Activated T-helper 2 cell treated with anti-CD3 and anti-CD28 coated beads, Interferon-gamma antibody, Interleukin-2, Interleukin-4, amounts not matched to agents 10 μg/mL and 5 μg/mL and 100 μg/mL, durations not matched to agents 14 hours and 24 hours and 36 hours (primary cell): ENCODE measurements around the gene AOC2. TPM values are rescaled to one million over a fixed set of nuclear protein-coding genes. Genes with fewer than 3 reads are reported as not detected.
"Not testable (repeated sequence)": the region's sequence is repeated elsewhere in the genome, so short reads cannot be mapped to it uniquely, and the experiment has no call there.

Source experiments
- DNase-seq: peaks from one replicate; pipeline ENCODE4 v3.0.0; 2021; ENCODE audit warnings: low spot score
- H3K27ac Mint-ChIP-seq: one replicate; pipeline ENCODE4 v1.8.0; 2021; ENCODE audit warnings: mixed read lengths
- H3K27me3 Mint-ChIP-seq: one replicate; pipeline ENCODE4 v1.8.0; 2021; ENCODE audit warnings: low read depth, mixed read lengths
- H3K36me3 Mint-ChIP-seq: one replicate; pipeline ENCODE4 v1.8.0; 2021; ENCODE audit warnings: low read depth, mixed read lengths
- H3K4me1 Mint-ChIP-seq: one replicate; pipeline ENCODE4 v1.8.0; 2021; ENCODE audit warnings: low read depth, mixed read lengths
- H3K4me3 Mint-ChIP-seq: one replicate; pipeline ENCODE4 v1.8.0; 2021; ENCODE audit warnings: low read depth, mild to moderate bottlenecking, moderate library complexity, mixed read lengths
- H3K9me3 Mint-ChIP-seq: one replicate; pipeline ENCODE4 v1.8.0; 2021; ENCODE audit warnings: mixed read lengths
- intact Hi-C: fragments of 100-400 bp; cut with micrococcal nuclease; formaldehyde crosslinking; loops from one replicate; pipeline ENCODE4 v1.15.1; 2023
- total RNA-seq: library from RNA; stranded (reverse); gene quantifications from 2 replicates; pipeline ENCODE4 v1.2.3, GENCODE V29; 2022

Gene AOC2
- total RNA-seq, 1 donor from 2014 or later: 3.2 TPM

- H3K9me3 Mint-ChIP-seq, H3K4me1 Mint-ChIP-seq, intact Hi-C loops, DNase-seq, H3K27ac Mint-ChIP-seq, H3K27me3 Mint-ChIP-seq, H3K36me3 Mint-ChIP-seq, H3K4me3 Mint-ChIP-seq: not testable (repeated sequence)
Observed at GRCh38 chr17:42885806-42886205, 41.4 kb downstream of the AOC2 start.

- no peak for DNase-seq
Observed at GRCh38 chr17:42886283-42887176, 42.1 kb downstream of the AOC2 start.

GRCh38 chr17:42889809-42890208, 45.4 kb downstream of the AOC2 start:
- H3K27me3 Mint-ChIP-seq: peaks cover 20% of the 10 kb centered on the region
- H3K4me3 Mint-ChIP-seq: no peak overlapping the region
- H3K9me3 Mint-ChIP-seq: no peaks in the 10 kb centered on the region
- H3K4me1 Mint-ChIP-seq: peaks cover 3% of the 10 kb centered on the region
- DNase-seq: no peak
- no peak overlapping the region for H3K27ac Mint-ChIP-seq
- intact Hi-C loops: no loop called here
- H3K36me3 Mint-ChIP-seq: no peaks in the 10 kb centered on the region

More at GRCh38 chr17:42886283-42887176, 42.1 kb downstream of the AOC2 start:
- H3K9me3 Mint-ChIP-seq: no peaks in the 10 kb centered on the region
- no peak overlapping the region for H3K4me3 Mint-ChIP-seq
- intact Hi-C loops: no loop called here
- H3K27me3 Mint-ChIP-seq: peaks cover 6% of the 10 kb centered on the region
- H3K27ac Mint-ChIP-seq: no peak overlapping the region
- no peaks in the 10 kb centered on the region for H3K4me1 Mint-ChIP-seq
- H3K36me3 Mint-ChIP-seq: no peaks in the 10 kb centered on the region

- intact Hi-C loops: no loop called here
- Mint-ChIP-seq H3K36me3 (no peaks in the 10 kb centered on the region), H3K27me3 (peaks cover 16% of the 10 kb centered on the region), H3K4me3 (no peak overlapping the region), H3K4me1 (peaks cover 3% of the 10 kb centered on the region), H3K9me3 (no peaks in the 10 kb centered on the region), H3K27ac (no peak overlapping the region)
- no peak for DNase-seq
Observed at GRCh38 chr17:42891539-42892152, 47.3 kb downstream of the AOC2 start.

GRCh38 chr17:42893359-42893758, 49.0 kb downstream of the AOC2 start:
- Mint-ChIP-seq H3K27me3 (peaks cover 18% of the 10 kb centered on the region), H3K27ac (no peak overlapping the region), H3K4me1 (peaks cover 3% of the 10 kb centered on the region), H3K4me3 (no peak overlapping the region), H3K36me3 (no peaks in the 10 kb centered on the region), H3K9me3 (no peaks in the 10 kb centered on the region)
- intact Hi-C loops: no loop called here
- no peak for DNase-seq

- no peak overlapping the region for H3K27ac Mint-ChIP-seq
- no peak overlapping the region for H3K4me3 Mint-ChIP-seq
- intact Hi-C loops: no loop called here
- no peaks in the 10 kb centered on the region for H3K9me3 Mint-ChIP-seq
- no peak for DNase-seq
- peaks cover 18% of the 10 kb centered on the region for H3K27me3 Mint-ChIP-seq
- H3K4me1 Mint-ChIP-seq: peaks cover 3% of the 10 kb centered on the region
- H3K36me3 Mint-ChIP-seq: no peaks in the 10 kb centered on the region
Observed at GRCh38 chr17:42894283-42895184, 50.2 kb downstream of the AOC2 start.

- intact Hi-C loops: no loop called here
- no peaks in the 10 kb centered on the region for H3K36me3 Mint-ChIP-seq
- H3K4me3 Mint-ChIP-seq: no peak overlapping the region
- peaks cover 18% of the 10 kb centered on the region for H3K27me3 Mint-ChIP-seq
- peaks cover 3% of the 10 kb centered on the region for H3K4me1 Mint-ChIP-seq
- no peak for DNase-seq
- H3K27ac Mint-ChIP-seq: no peak overlapping the region
- no peaks in the 10 kb centered on the region for H3K9me3 Mint-ChIP-seq
Observed at GRCh38 chr17:42895185-42895555, 50.8 kb downstream of the AOC2 start.

GRCh38 chr17:42898147-42898811, 53.9 kb downstream of the AOC2 start:
- Mint-ChIP-seq H3K27ac (no peak overlapping the region), H3K36me3 (no peaks in the 10 kb centered on the region), H3K4me1 (peaks cover 3% of the 10 kb centered on the region), H3K27me3 (peaks cover 19% of the 10 kb centered on the region), H3K4me3 (no peak overlapping the region), H3K9me3 (no peaks in the 10 kb centered on the region)
- DNase-seq: no peak
- intact Hi-C loops: no loop called here

- H3K9me3 Mint-ChIP-seq, DNase-seq, H3K4me1 Mint-ChIP-seq, H3K27ac Mint-ChIP-seq, H3K4me3 Mint-ChIP-seq, H3K27me3 Mint-ChIP-seq, H3K36me3 Mint-ChIP-seq, intact Hi-C loops: not testable (repeated sequence)
Observed at GRCh38 chr17:42899981-42900380, 55.6 kb downstream of the AOC2 start.

Other genes starting within 250 kb of the AOC2 start
- 37.7 and 39.0 TPM in 2 replicates for gene RETREG3, start 235.2 kb upstream of the AOC2 start, total RNA-seq
- 85.5 and 94.9 TPM in 2 replicates for gene TUBG1, start 234.9 kb upstream of the AOC2 start, total RNA-seq
- 12.2 and 12.6 TPM in 2 replicates for gene TUBG2, start 185.3 kb upstream of the AOC2 start, total RNA-seq
- 0.57 and 1.0 TPM in 2 replicates for gene PLEKHH3, start 167.6 kb upstream of the AOC2 start, total RNA-seq
- gene CCR10, start 162.7 kb upstream of the AOC2 start, total RNA-seq: 0.16 and 0.23 TPM in 2 replicates
- gene CNTNAP1, start 162.0 kb upstream of the AOC2 start, total RNA-seq: 1.3 and 2.4 TPM in 2 replicates
- gene EZH1, start 99.5 kb upstream of the AOC2 start, total RNA-seq: 36.1 and 37.1 TPM in 2 replicates
- gene RAMP2, start 83.4 kb upstream of the AOC2 start, total RNA-seq: not detected in 2 replicates
- 88.8 and 90.4 TPM in 2 replicates for gene VPS25, start 71.1 kb upstream of the AOC2 start, total RNA-seq
- gene WNK4, start 64.0 kb upstream of the AOC2 start, total RNA-seq: 0.16 and 0.28 TPM in 2 replicates
- 51.2 and 51.7 TPM in 2 replicates for gene COA3, start 45.9 kb upstream of the AOC2 start, total RNA-seq
- gene CNTD1, start 45.7 kb upstream of the AOC2 start, total RNA-seq: 0.09 TPM in 1 of 2 replicates, not detected in the other
- gene BECN1, start 20.3 kb upstream of the AOC2 start, total RNA-seq: 97.2 and 104 TPM in 2 replicates
- gene PSME3, start 11.2 kb upstream of the AOC2 start, total RNA-seq: 172 TPM in 2 replicates
- gene AOC3, start 6.6 kb downstream of the AOC2 start, total RNA-seq: 1.6 and 2.4 TPM in 2 replicates
- gene G6PC1, start 56.2 kb downstream of the AOC2 start, total RNA-seq: not detected in 2 replicates
- gene AARSD1, start 119.9 kb downstream of the AOC2 start, total RNA-seq: 62.3 and 75.3 TPM in 2 replicates
- 1.9 and 2.1 TPM in 2 replicates for gene PTGES3L, start 135.5 kb downstream of the AOC2 start, total RNA-seq
- 18.7 and 19.9 TPM in 2 replicates for gene RUNDC1, start 136.0 kb downstream of the AOC2 start, total RNA-seq
- 1,137 and 1,172 TPM in 2 replicates for gene RPL27, start 153.8 kb downstream of the AOC2 start, total RNA-seq
- gene IFI35, start 162.2 kb downstream of the AOC2 start, total RNA-seq: 49.1 and 51.2 TPM in 2 replicates
- 18.6 and 21.7 TPM in 2 replicates for gene VAT1, start 177.8 kb downstream of the AOC2 start, total RNA-seq
- gene RND2, start 180.7 kb downstream of the AOC2 start, total RNA-seq: 0.05 TPM in 1 of 2 replicates, not detected in the other